IMR-90 (cell line): ENCODE results near the gene EVX1.

Experiments
- BHLHE40 ChIP-seq: fragments of 150-350 bp; IDR thresholded peaks from 2 replicates; pipeline ENCODE4 v1.6.1; 2016; ENCODE audit warnings: mild to moderate bottlenecking, low read depth, low read length
- POLR2A ChIP-seq: IDR thresholded peaks from 2 replicates; pipeline ENCODE4 v1.6.1; 2012; ENCODE audit warnings: mild to moderate bottlenecking, low read depth, low read length

GRCh38 chr7:27271384-27271783 is 28.8 kb downstream of the EVX1 start:
- TF ChIP-seq BHLHE40 (no peak), POLR2A (no peak)
